ENCODE measurements around the gene GLOD4. TPM values are rescaled to one million over a fixed set of nuclear protein-coding genes. Genes with fewer than 3 reads are reported as not detected.
"Not testable (repeated sequence)": the region's sequence is repeated elsewhere in the genome, so short reads cannot be mapped to it uniquely, and the experiment has no call there.

Gene GLOD4
- total and polyA plus RNA-seq, 12 donors = 29.8 to 107 (median 74.3) TPM

DNA sequence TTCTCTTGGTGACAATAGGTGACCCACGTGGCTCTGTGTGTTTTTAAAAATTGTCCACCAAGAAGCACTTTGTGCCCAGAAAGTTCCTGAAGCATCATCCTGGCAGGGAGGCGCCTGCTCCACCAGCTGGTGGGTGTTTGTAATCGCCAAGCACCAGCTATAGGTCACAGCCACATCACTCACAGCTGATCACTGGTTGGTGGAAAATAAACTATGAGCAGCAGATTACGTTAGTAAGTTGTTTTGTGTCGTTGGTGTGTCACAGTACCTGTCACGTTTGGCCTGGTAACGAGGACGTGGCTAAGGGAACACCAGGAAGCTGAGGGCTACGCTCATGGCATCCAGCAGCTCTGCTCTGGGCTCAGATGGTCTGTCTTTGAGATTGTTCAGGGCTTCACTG, 10.2 kb upstream of the GLOD4 start:
- no peaks in the 10 kb centered on the region for H3K9me3 ChIP-seq (replicated peaks in 1 of 3)
- intact Hi-C loops (cut with DNase I) = loop anchor here in 1 of 2 donors (10.0 kb wide), 2 partner anchors 83 to 263 kb away; no protein-coding TSS in a partner anchor
- H3K36me3 ChIP-seq (replicated peaks in 1 of 2) = peaks cover 0 to 44% of the 10 kb centered on the region in 2 donors
- 81 to 90% (median 88%) methylated on average over 9 of the region's 9 CpGs for WGBS, 4 donors
- no peak overlapping the region for H3K4me3 ChIP-seq
- H3K27me3 ChIP-seq = no peaks in the 10 kb centered on the region
- no peak for DNase-seq
- H3K27ac ChIP-seq = no peak overlapping the region
- H3K4me1 ChIP-seq (replicated peaks in 1 of 2) = peaks cover 0 to 4% of the 10 kb centered on the region in 2 donors
- no peak for TF ChIP-seq POLR2A (IDR thresholded peaks at IDR 0.05)
- TF ChIP-seq, protein P1, sequence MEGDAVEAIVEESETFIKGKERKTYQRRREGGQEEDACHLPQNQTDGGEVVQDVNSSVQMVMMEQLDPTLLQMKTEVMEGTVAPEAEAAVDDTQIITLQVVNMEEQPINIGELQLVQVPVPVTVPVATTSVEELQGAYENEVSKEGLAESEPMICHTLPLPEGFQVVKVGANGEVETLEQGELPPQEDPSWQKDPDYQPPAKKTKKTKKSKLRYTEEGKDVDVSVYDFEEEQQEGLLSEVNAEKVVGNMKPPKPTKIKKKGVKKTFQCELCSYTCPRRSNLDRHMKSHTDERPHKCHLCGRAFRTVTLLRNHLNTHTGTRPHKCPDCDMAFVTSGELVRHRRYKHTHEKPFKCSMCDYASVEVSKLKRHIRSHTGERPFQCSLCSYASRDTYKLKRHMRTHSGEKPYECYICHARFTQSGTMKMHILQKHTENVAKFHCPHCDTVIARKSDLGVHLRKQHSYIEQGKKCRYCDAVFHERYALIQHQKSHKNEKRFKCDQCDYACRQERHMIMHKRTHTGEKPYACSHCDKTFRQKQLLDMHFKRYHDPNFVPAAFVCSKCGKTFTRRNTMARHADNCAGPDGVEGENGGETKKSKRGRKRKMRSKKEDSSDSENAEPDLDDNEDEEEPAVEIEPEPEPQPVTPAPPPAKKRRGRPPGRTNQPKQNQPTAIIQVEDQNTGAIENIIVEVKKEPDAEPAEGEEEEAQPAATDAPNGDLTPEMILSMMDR (IDR thresholded peaks at IDR 0.05) = no peak

DNA sequence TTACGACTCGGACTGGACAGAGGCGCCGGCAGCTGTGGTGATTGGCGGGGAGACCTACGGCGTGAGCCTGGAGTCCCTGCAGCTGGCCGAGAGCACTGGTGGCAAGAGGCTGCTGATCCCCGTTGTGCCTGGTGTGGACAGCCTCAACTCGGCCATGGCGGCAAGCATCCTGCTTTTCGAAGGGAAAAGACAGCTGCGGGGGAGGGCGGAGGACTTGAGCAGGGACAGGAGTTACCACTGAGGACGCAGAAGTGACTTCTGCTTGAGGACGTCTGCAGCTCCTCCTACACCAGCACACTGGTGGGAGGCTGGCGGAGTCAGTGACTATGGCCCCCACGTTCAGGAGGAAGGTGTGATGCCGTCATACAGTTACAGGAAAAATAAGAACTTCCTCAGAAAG, 9.7 kb upstream of the GLOD4 start:
- no peak overlapping the region for H3K27ac ChIP-seq
- no peak overlapping the region for H3K4me3 ChIP-seq
- 90 to 96% (median 92%) methylated on average over 18 to 19 of the region's 19 CpGs for WGBS, 4 donors
- H3K9me3 ChIP-seq (replicated peaks in 1 of 3) = no peaks in the 10 kb centered on the region
- DNase-seq = no peak
- H3K36me3 ChIP-seq (replicated peaks in 1 of 2) = peaks cover 0 to 44% of the 10 kb centered on the region in 2 donors
- peaks cover 0 to 4% of the 10 kb centered on the region in 2 donors for H3K4me1 ChIP-seq (replicated peaks in 1 of 2)
- TF ChIP-seq POLR2A (IDR thresholded peaks at IDR 0.05) = no peak
- TF ChIP-seq, protein P1 (IDR thresholded peaks at IDR 0.05) = no peak
- H3K27me3 ChIP-seq = no peaks in the 10 kb centered on the region
- intact Hi-C loops (cut with DNase I) = loop anchor here in 1 of 2 donors (10.0 kb wide), 2 partner anchors 83 to 263 kb away; no protein-coding TSS in a partner anchor

DNA sequence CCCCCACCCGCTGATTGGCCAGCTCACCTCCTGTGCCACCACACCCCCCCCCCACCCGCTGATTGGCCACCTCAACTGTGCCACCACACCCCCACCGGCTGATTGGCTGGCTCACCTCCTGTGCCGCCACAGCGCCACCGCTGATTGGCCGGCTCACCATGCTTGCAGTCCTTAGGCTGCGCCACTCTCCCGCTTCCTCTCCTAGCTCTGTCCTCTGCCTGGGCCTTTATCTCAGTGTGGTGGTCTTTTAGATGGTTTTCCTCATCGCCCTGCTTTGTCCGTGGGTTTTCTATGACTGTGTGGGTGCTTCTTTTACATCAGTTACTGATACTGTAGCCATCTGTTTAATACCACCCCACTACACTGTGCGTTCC, 8.8 kb upstream of the GLOD4 start:
- H3K27me3 ChIP-seq; DNase-seq; H3K4me1 ChIP-seq (replicated peaks in 1 of 2); H3K27ac ChIP-seq; H3K4me3 ChIP-seq; H3K9me3 ChIP-seq (replicated peaks in 1 of 3): not testable (repeated sequence)
- peaks cover 0 to 44% of the 10 kb centered on the region in 2 donors for H3K36me3 ChIP-seq (replicated peaks in 1 of 2)
- 60 to 69% (median 65%) methylated on average over 10 of the region's 12 CpGs for WGBS, 4 donors
- intact Hi-C loops (cut with DNase I) = loop anchor here in 1 of 2 donors (10.0 kb wide), 2 partner anchors 84 to 264 kb away; no protein-coding TSS in a partner anchor

DNA sequence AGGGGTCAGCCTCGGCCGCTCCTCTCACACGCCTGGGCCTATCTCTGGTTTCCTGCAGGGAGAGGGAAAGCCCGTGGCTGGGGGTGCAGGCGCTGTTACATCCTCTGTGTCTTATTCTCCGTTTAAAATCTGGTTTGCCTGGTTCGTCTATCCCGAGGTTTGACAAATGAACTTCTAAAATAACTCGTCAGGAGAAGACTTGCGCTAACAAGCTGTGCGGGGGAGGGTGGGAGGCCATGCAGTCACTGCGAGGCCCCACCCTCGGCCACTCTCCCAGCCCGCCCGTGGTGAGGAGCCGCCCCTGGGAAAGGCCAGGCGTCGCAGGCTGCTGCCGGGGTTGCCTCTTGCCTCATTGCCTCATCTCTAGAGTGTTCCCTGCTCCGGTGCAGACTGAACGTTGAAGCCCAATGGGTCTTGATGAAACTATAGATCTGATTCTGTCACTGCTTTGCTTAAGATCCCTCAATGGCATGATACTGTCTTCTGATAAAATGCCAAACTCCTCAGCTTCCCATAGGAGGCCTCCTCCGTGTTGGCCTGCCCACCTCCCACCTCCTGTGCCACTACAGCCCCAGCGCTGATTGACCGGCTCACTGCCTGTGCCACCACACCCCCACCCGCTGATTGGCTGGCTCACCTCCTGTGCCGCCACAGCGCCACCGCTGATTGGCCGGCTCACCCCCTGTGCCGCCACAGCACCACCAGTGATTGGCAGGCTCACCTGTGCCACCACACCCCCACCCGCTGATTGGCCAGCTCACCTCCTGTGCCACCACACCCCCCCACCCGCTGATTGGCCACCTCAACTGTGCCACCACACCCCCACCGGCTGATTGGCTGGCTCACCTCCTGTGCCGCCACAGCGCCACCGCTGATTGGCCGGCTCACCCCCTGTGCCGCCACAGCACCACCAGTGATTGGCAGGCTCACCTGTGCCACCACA, 8.1 kb upstream of the GLOD4 start:
- H3K4me1 ChIP-seq (replicated peaks in 1 of 2); H3K27ac ChIP-seq; H3K9me3 ChIP-seq (replicated peaks in 1 of 3); H3K27me3 ChIP-seq; H3K4me3 ChIP-seq: not testable (repeated sequence)
- WGBS, 4 donors = 68 to 80% (median 72%) methylated on average over 23 to 36 of the region's 38 CpGs
- intact Hi-C loops (cut with DNase I) = loop anchor here in 1 of 2 donors (10.0 kb wide), 2 partner anchors 85 to 265 kb away; no protein-coding TSS in a partner anchor
- peaks cover 0 to 44% of the 10 kb centered on the region in 2 donors for H3K36me3 ChIP-seq (replicated peaks in 1 of 2)
- peak in 3 of 7 donors; percentile 46 to 70 (median 57) for DNase-seq

DNA sequence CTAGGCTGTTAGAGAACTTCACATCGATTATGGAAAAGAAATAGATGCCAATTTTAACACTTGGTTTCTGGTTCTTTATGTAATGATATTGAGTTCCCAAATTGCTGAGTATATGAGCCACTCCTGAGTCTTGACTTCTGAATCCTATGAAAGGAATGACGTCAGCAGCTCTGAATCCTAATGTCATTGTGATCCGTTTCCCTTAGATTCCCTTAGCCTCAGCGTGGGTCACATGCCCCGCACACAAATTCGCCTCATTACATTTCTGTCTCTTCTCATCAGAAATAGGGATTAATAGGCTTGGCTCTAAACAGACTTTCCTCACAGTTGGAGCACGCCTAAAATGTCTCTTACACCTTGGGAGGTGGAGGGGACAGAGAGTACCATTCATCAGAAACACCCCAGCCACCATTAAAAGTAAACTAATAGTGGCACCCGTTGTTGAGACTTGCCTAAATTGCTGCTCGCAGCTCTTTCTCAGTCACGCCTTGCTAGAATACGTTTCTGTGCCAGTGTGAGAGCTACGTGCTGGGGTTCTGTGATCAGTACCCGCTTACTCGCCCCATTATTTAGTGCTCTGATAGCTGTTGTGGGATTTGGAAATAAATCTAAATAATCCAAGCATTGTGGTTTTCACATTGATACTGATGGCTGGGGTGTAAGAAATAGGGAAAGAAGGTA, 7.2 kb upstream of the GLOD4 start:
- intact Hi-C loops (cut with DNase I) = no loop called here
- Histone ChIP-seq H3K27ac (no peak overlapping the region), H3K4me1 (replicated peaks in 1 of 2) (no peaks in the 10 kb centered on the region), H3K4me3 (no peak overlapping the region), H3K27me3 (no peaks in the 10 kb centered on the region), H3K36me3 (replicated peaks in 1 of 2) (peaks cover 0 to 44% of the 10 kb centered on the region in 2 donors), H3K9me3 (replicated peaks in 1 of 3) (no peaks in the 10 kb centered on the region)
- no peak for DNase-seq
- WGBS, 4 donors = 91 to 96% (median 93%) methylated on average over 14 of the region's 14 CpGs
- no peak for TF ChIP-seq POLR2A (IDR thresholded peaks at IDR 0.05)
- TF ChIP-seq, protein P1 (IDR thresholded peaks at IDR 0.05) = no peak
